Measurements from ENCODE around the gene PPP1R12B. TPM values are rescaled to one million over a fixed set of nuclear protein-coding genes. Genes with fewer than 3 reads are reported as not detected.
"Not testable (repeated sequence)": the region's sequence is repeated elsewhere in the genome, so short reads cannot be mapped to it uniquely, and the experiment has no call there.

Gene PPP1R12B
- polyA plus RNA-seq, 1 donor (not counting 4 experiments of a cell fraction or from before 2014, with no cell fraction given), result 6.9 TPM

DNA sequence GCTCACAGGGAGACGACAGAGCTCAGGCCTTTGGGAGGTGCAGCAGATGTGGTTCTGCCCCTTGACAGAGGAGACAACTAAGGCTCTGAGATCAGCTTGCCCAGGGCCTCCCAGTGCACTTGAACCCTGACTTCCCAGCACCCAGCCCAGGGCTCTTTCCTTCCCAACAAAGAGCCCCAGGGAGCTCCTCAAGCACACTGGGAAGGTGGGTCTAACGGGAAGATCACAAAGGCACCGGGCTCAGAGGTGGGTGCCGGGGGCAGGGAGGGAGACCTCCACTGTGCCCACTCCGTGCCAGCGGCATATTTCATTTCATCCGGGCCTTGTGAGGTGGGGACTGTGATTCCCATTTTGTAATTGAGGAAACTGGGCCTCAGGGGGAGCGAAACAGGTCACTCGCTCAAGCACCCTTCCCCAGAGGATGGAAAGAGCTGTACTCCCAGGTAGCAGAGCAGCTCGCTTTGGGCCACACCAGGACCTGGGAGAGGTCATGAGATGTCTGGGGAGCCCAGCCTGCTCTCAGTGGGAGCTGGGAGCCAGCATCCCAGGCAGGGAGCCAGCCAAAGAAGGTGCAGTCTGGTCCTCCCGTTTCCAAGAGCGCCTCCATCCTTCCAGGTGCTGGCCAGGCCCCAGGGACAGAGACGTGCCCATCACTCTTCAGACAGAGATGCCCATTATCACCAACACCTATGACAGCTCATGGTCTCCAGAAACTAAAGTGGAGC is 279.5 kb downstream of the PPP1R12B start:
- no peak for FAIRE-seq
- dilution Hi-C loops (cut with MboI; ENCODE audit: extremely low pct_ligation_motif_present, low sequenced_read_pairs), result no loop called here

DNA sequence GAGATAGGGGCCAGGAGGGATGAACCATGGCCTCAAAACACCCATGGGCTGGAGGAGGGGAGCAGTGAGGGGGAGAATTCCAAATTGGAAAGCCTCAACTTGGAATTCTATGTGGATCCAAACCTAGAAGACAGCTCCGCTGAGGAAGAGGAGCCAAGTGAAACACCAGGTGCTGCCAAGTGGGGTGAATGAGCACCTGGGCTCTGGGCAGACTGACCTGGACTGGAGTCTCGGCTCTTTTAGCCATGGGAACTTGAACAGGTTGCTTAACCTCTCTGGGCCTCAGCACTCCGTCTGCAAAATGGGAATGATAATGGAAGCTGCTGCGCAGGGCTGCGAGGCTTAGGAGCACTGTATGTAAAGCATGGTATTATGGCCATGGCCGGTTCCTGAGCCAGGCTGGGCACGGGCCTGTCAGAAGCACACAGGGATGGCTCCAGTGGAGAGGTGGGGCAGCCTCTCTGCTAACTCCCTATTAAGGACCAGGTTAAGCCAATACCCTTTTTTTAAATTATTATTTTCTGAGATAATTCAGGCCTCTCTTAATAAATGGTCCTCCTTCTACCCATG is 280.2 kb downstream of the PPP1R12B start:
- Histone ChIP-seq H3K4me3 (ENCODE audit: control insufficient read depth in 2 of 3, extremely low read depth in 1 of 3, insufficient read depth in 2 of 3, low read depth in 1 of 3, low read length in 3 of 3) (no peak overlapping the region), H3K4me1 (ENCODE audit: control insufficient read depth, extremely low read depth, insufficient read depth, low read length) (no peaks in the 10 kb centered on the region), H2AFZ (ENCODE audit: control insufficient read depth, low read length) (no peak overlapping the region), H3K4me2 (ENCODE audit: control insufficient read depth, extremely low read depth, insufficient read depth, low read depth, low read length) (no peak overlapping the region), H3K9ac (ENCODE audit: control insufficient read depth, extremely low read depth, insufficient read depth, low read length) (no peak overlapping the region), H3K9me3 (ENCODE audit: control insufficient read depth, low read depth, low read length) (no peaks in the 10 kb centered on the region), H3K27ac (ENCODE audit: control insufficient read depth, insufficient read depth, low read length) (no peak overlapping the region), H3K79me2 (ENCODE audit: control insufficient read depth, insufficient read depth, low read length) (no peaks in the 10 kb centered on the region), H3K27me3 (ENCODE audit: control insufficient read depth, extremely low read depth, insufficient read depth, low read length) (peaks cover 7% of the 10 kb centered on the region), H3K36me3 (ENCODE audit: control insufficient read depth in 2 of 2, extremely low read depth in 1 of 2, insufficient read depth in 2 of 2, low read length in 2 of 2) (no peaks in the 10 kb centered on the region), H3K9me1 (ENCODE audit: control insufficient read depth, extremely low read depth, insufficient read depth, low read length) (no peaks in the 10 kb centered on the region), H4K20me1 (ENCODE audit: control insufficient read depth, extremely low read depth, insufficient read depth, low read length) (no peaks in the 10 kb centered on the region)
- FAIRE-seq (no peak), DNase-seq (ENCODE audit: low read depth, low spot score) (no peak)
- dilution Hi-C loops (cut with MboI; ENCODE audit: extremely low pct_ligation_motif_present, low sequenced_read_pairs), result no loop called here
- TF ChIP-seq EZH2 (IDR thresholded peaks at IDR 0.05; ENCODE audit: low read length), result no peak
- TF ChIP-seq, protein P1, sequence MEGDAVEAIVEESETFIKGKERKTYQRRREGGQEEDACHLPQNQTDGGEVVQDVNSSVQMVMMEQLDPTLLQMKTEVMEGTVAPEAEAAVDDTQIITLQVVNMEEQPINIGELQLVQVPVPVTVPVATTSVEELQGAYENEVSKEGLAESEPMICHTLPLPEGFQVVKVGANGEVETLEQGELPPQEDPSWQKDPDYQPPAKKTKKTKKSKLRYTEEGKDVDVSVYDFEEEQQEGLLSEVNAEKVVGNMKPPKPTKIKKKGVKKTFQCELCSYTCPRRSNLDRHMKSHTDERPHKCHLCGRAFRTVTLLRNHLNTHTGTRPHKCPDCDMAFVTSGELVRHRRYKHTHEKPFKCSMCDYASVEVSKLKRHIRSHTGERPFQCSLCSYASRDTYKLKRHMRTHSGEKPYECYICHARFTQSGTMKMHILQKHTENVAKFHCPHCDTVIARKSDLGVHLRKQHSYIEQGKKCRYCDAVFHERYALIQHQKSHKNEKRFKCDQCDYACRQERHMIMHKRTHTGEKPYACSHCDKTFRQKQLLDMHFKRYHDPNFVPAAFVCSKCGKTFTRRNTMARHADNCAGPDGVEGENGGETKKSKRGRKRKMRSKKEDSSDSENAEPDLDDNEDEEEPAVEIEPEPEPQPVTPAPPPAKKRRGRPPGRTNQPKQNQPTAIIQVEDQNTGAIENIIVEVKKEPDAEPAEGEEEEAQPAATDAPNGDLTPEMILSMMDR (optimal IDR thresholded peaks at IDR 0.05 in 1 of 3, IDR thresholded peaks at IDR 0.05 in 1 of 3, conservative IDR thresholded peaks at IDR 0.05 in 1 of 3; ENCODE audit: extremely low read depth in 1 of 3, insufficient read depth in 2 of 3, low read length in 3 of 3), result no peak

More for the DNA sequence above, 279.5 kb downstream of the PPP1R12B start:
- H2AFZ ChIP-seq (ENCODE audit: control insufficient read depth, low read length), result no peak overlapping the region
- H3K4me1 ChIP-seq (ENCODE audit: control insufficient read depth, extremely low read depth, insufficient read depth, low read length), result no peaks in the 10 kb centered on the region
- H3K27ac ChIP-seq (ENCODE audit: control insufficient read depth, insufficient read depth, low read length), result no peak overlapping the region
- no peak for DNase-seq (ENCODE audit: low read depth, low spot score)
- H3K79me2 ChIP-seq (ENCODE audit: control insufficient read depth, insufficient read depth, low read length), result no peaks in the 10 kb centered on the region
- H3K36me3 ChIP-seq (ENCODE audit: control insufficient read depth in 2 of 2, extremely low read depth in 1 of 2, insufficient read depth in 2 of 2, low read length in 2 of 2), result no peaks in the 10 kb centered on the region
- no peaks in the 10 kb centered on the region for H3K9me1 ChIP-seq (ENCODE audit: control insufficient read depth, extremely low read depth, insufficient read depth, low read length)
- no peak overlapping the region for H3K4me3 ChIP-seq (ENCODE audit: control insufficient read depth in 2 of 3, extremely low read depth in 1 of 3, insufficient read depth in 2 of 3, low read depth in 1 of 3, low read length in 3 of 3)
- H3K27me3 ChIP-seq (ENCODE audit: control insufficient read depth, extremely low read depth, insufficient read depth, low read length), result peaks cover 7% of the 10 kb centered on the region
- no peaks in the 10 kb centered on the region for H3K9me3 ChIP-seq (ENCODE audit: control insufficient read depth, low read depth, low read length)
- no peak overlapping the region for H3K9ac ChIP-seq (ENCODE audit: control insufficient read depth, extremely low read depth, insufficient read depth, low read length)
- no peak for TF ChIP-seq EZH2 (IDR thresholded peaks at IDR 0.05; ENCODE audit: low read length)
- TF ChIP-seq, protein P1 (optimal IDR thresholded peaks at IDR 0.05 in 1 of 3, IDR thresholded peaks at IDR 0.05 in 1 of 3, conservative IDR thresholded peaks at IDR 0.05 in 1 of 3; ENCODE audit: extremely low read depth in 1 of 3, insufficient read depth in 2 of 3, low read length in 3 of 3), result no peak
- no peaks in the 10 kb centered on the region for H4K20me1 ChIP-seq (ENCODE audit: control insufficient read depth, extremely low read depth, insufficient read depth, low read length)
- no peak overlapping the region for H3K4me2 ChIP-seq (ENCODE audit: control insufficient read depth, extremely low read depth, insufficient read depth, low read depth, low read length)

DNA sequence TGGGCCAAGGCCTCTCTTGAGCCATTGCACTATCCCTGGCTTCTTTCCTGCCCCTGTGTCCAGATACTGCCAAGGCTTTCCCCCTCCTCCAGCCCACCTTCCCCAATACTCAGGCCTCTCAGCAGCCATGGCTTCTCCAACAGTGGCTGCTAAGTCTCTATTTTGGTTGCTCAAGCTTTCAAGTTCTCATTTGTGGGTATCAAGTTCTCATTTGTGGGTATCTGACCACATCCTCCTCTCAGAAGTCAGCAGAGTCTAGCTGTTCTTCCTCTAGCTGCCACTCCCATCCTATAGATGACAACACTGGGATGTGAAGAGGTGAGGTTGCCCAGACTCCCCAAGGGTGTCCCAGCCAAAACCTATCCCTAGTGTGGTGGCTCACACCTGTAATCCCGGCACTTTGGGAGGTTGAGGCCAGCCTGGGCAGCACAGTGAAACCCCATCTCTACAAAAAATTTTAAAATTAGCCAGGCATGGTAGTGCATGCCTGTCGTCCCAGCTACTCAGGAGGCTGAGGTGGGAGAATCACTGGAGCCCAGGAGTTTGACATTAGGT is 280.8 kb downstream of the PPP1R12B start:
- H3K9me1 ChIP-seq (ENCODE audit: control insufficient read depth, extremely low read depth, insufficient read depth, low read length); H3K36me3 ChIP-seq (ENCODE audit: control insufficient read depth in 2 of 2, extremely low read depth in 1 of 2, insufficient read depth in 2 of 2, low read length in 2 of 2); H3K27me3 ChIP-seq (ENCODE audit: control insufficient read depth, extremely low read depth, insufficient read depth, low read length); H3K9me3 ChIP-seq (ENCODE audit: control insufficient read depth, low read depth, low read length); H3K79me2 ChIP-seq (ENCODE audit: control insufficient read depth, insufficient read depth, low read length); H3K4me3 ChIP-seq (ENCODE audit: control insufficient read depth in 2 of 3, extremely low read depth in 1 of 3, insufficient read depth in 2 of 3, low read depth in 1 of 3, low read length in 3 of 3); dilution Hi-C loops (cut with MboI; ENCODE audit: extremely low pct_ligation_motif_present, low sequenced_read_pairs); FAIRE-seq; H3K4me1 ChIP-seq (ENCODE audit: control insufficient read depth, extremely low read depth, insufficient read depth, low read length); H3K9ac ChIP-seq (ENCODE audit: control insufficient read depth, extremely low read depth, insufficient read depth, low read length); DNase-seq (ENCODE audit: low read depth, low spot score); H3K4me2 ChIP-seq (ENCODE audit: control insufficient read depth, extremely low read depth, insufficient read depth, low read depth, low read length); H2AFZ ChIP-seq (ENCODE audit: control insufficient read depth, low read length); H4K20me1 ChIP-seq (ENCODE audit: control insufficient read depth, extremely low read depth, insufficient read depth, low read length); H3K27ac ChIP-seq (ENCODE audit: control insufficient read depth, insufficient read depth, low read length): not testable (repeated sequence)

Data from keratinocyte (primary cell).